Measurements from ENCODE around the gene PLXNB2. TPM values are rescaled to one million over a fixed set of nuclear protein-coding genes. Genes with fewer than 3 reads are reported as not detected.
A peak's percentile ranks its signal among the peaks of the same experiment; 100 is the strongest.

PLXNB2 gene
- polyA plus RNA-seq, 1 donor from 2014 or later, result 38.6 TPM

- H3K9me2 ChIP-seq (ENCODE audit: insufficient read depth, low read length), result no peaks in the 10 kb centered on the region
- TF ChIP-seq EZH2 (IDR thresholded peaks at IDR 0.05; ENCODE audit: borderline replicate concordance, insufficient read depth, low read length, poor library complexity, severe bottlenecking) (no peak), EP300 (conservative IDR thresholded peaks at IDR 0.05; ENCODE audit: poor library complexity, severe bottlenecking) (no peak), SMC3 (conservative IDR thresholded peaks at IDR 0.05; ENCODE audit: poor library complexity) (no peak), CTCF (IDR thresholded peaks at IDR 0.05; ENCODE audit: poor library complexity, severe bottlenecking) (no peak), RAD21 (conservative IDR thresholded peaks at IDR 0.05) (no peak), TAF1 (IDR thresholded peaks at IDR 0.05; ENCODE audit: low read depth) (no peak)
- TF ChIP-seq, protein P1, sequence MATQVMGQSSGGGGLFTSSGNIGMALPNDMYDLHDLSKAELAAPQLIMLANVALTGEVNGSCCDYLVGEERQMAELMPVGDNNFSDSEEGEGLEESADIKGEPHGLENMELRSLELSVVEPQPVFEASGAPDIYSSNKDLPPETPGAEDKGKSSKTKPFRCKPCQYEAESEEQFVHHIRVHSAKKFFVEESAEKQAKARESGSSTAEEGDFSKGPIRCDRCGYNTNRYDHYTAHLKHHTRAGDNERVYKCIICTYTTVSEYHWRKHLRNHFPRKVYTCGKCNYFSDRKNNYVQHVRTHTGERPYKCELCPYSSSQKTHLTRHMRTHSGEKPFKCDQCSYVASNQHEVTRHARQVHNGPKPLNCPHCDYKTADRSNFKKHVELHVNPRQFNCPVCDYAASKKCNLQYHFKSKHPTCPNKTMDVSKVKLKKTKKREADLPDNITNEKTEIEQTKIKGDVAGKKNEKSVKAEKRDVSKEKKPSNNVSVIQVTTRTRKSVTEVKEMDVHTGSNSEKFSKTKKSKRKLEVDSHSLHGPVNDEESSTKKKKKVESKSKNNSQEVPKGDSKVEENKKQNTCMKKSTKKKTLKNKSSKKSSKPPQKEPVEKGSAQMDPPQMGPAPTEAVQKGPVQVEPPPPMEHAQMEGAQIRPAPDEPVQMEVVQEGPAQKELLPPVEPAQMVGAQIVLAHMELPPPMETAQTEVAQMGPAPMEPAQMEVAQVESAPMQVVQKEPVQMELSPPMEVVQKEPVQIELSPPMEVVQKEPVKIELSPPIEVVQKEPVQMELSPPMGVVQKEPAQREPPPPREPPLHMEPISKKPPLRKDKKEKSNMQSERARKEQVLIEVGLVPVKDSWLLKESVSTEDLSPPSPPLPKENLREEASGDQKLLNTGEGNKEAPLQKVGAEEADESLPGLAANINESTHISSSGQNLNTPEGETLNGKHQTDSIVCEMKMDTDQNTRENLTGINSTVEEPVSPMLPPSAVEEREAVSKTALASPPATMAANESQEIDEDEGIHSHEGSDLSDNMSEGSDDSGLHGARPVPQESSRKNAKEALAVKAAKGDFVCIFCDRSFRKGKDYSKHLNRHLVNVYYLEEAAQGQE (IDR thresholded peaks at IDR 0.05; ENCODE audit: borderline replicate concordance), result no peak
- no peaks in the 10 kb centered on the region for H3K9me3 ChIP-seq (ENCODE audit: low read length)
- H3K79me2 ChIP-seq (replicated peaks; ENCODE audit: insufficient read depth, low read length), result no peaks in the 10 kb centered on the region
- no peaks in the 10 kb centered on the region for H4K20me1 ChIP-seq (ENCODE audit: insufficient read depth)
- H3K4me3 ChIP-seq (ENCODE audit: low read length), result peak overlapping the region; percentile 75
- H3K27me3 ChIP-seq (ENCODE audit: insufficient read depth, low read depth, low read length), result no peaks in the 10 kb centered on the region
- no peak overlapping the region for H3K27ac ChIP-seq (ENCODE audit: low read length)
- no peak overlapping the region for H3K4me2 ChIP-seq (ENCODE audit: low read length)
- no peaks in the 10 kb centered on the region for H3K36me3 ChIP-seq (ENCODE audit: insufficient read depth, low read length)
- H2AFZ ChIP-seq (ENCODE audit: low read depth, low read length), result no peak overlapping the region
- H3F3A ChIP-seq (ENCODE audit: insufficient read depth, low read length, poor library complexity, severe bottlenecking), result no peaks in the 10 kb centered on the region
- peak overlapping the region; percentile 71 for H3K9ac ChIP-seq (ENCODE audit: low read length)
These were observed 57.9 kb downstream of the PLXNB2 start for GRCh38 chr22:50249341-50250248.

DNA sequence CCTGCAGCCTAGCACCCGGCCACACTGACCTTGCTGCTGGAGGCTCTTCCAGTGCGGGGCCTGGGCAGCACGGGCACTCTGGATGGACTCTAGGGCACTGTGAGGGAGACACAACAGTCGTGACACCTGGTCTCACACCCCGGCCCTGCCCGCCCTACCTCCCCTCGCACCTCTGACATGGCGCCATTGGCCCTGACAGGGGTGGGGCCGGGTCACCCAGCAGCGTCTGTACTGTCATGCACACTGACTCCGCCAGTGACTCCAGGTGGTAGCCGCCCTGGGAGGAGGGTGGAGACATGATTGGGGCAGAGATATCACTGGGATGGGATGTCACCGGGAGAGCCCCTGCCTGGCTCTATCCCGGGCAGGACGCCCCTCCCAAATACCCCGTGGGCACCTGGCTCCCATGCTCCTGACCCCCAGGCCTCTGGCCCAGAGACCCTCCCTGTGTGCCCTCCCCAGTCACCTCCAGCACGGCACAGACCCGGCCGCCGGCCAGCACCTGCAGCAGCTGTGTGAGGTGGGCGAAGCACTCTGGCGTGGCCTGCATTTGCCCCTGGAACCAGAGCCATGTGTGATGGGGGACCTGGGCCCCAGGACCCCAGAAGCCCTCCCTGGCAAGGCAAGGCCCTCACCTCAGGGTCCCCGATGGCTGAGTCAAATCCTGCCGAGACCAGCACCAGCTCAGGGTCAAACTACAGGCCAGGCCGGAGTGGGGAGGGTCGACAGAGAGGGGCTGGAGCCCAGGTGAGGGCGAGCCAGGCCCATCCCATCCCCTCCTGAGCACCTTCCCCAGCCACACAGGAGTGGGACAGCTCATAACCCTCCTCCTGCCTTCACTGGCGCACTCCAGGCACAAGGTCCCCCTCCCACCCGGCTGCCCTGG, 59.0 kb downstream of the PLXNB2 start:
- TF ChIP-seq POLR2AphosphoS5 (IDR thresholded peaks at IDR 0.05) (no peak), SMC3 (conservative IDR thresholded peaks at IDR 0.05; ENCODE audit: poor library complexity) (no peak), EZH2 (IDR thresholded peaks at IDR 0.05; ENCODE audit: borderline replicate concordance, insufficient read depth, low read length, poor library complexity, severe bottlenecking) (no peak), CTCF (IDR thresholded peaks at IDR 0.05; ENCODE audit: poor library complexity, severe bottlenecking) (no peak), MXI1 (conservative IDR thresholded peaks at IDR 0.05; ENCODE audit: poor library complexity, severe bottlenecking) (no peak), RAD21 (conservative IDR thresholded peaks at IDR 0.05) (no peak), TAF1 (IDR thresholded peaks at IDR 0.05; ENCODE audit: low read depth) (no peak), EP300 (conservative IDR thresholded peaks at IDR 0.05; ENCODE audit: poor library complexity, severe bottlenecking) (no peak)
- TF ChIP-seq, protein P1 (IDR thresholded peaks at IDR 0.05; ENCODE audit: borderline replicate concordance), result no peak
- Histone ChIP-seq H3K9ac (ENCODE audit: low read length) (no peak overlapping the region), H3K4me3 (ENCODE audit: low read length) (no peak overlapping the region), H3K4me2 (ENCODE audit: low read length) (no peak overlapping the region), H3K79me2 (replicated peaks; ENCODE audit: insufficient read depth, low read length) (peaks cover 9% of the 10 kb centered on the region), H4K20me1 (ENCODE audit: insufficient read depth) (no peaks in the 10 kb centered on the region), H2AFZ (ENCODE audit: low read depth, low read length) (no peak overlapping the region), H3F3A (ENCODE audit: insufficient read depth, low read length, poor library complexity, severe bottlenecking) (no peaks in the 10 kb centered on the region), H3K9me2 (ENCODE audit: insufficient read depth, low read length) (no peaks in the 10 kb centered on the region), H3K9me3 (ENCODE audit: low read length) (no peaks in the 10 kb centered on the region), H3K27me3 (ENCODE audit: insufficient read depth, low read depth, low read length) (no peaks in the 10 kb centered on the region), H3K27ac (ENCODE audit: low read length) (no peak overlapping the region), H3K36me3 (ENCODE audit: insufficient read depth, low read length) (no peaks in the 10 kb centered on the region)

Data from neural cell (in vitro differentiated cells).